Hepatocyte (in vitro differentiated cells): ENCODE results near the gene ASAP2.

Experiments used
- EZH2 ChIP-seq: fragments of 200-600 bp; sonication (generic); IDR thresholded peaks from 2 replicates; pipeline ENCODE4 v1.6.1; 2016; ENCODE audit warnings: antibody characterized with exemption, mild to moderate bottlenecking, borderline replicate concordance
- TF ChIP-seq, protein P1 (sequence below): fragments of 200-600 bp; sonication (generic); IDR thresholded peaks from 2 replicates; pipeline ENCODE4 v1.5.1; 2016; ENCODE audit warnings: antibody characterized with exemption, mild to moderate bottlenecking; ENCODE audit not compliant: poor library complexity

DNA sequence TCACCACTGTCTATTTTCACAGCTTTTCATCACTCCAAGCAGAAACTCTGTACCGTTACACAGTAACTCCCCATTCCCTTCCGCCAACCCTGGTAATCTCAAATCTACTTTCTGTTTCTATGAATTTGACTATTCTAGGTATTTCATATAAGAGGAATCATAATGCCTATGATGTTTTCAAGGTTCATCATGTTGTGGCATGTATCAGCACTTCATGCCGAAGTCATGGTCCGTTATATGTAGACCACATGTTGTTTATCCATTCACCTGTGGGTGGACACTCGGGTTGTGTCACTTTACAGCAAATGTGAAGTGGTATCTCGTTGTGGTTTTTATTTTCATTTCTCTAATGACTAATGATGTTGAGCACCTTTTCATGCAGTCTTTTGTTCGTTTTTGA is 238.5 kb downstream of the ASAP2 start:
- TF ChIP-seq, protein P1, sequence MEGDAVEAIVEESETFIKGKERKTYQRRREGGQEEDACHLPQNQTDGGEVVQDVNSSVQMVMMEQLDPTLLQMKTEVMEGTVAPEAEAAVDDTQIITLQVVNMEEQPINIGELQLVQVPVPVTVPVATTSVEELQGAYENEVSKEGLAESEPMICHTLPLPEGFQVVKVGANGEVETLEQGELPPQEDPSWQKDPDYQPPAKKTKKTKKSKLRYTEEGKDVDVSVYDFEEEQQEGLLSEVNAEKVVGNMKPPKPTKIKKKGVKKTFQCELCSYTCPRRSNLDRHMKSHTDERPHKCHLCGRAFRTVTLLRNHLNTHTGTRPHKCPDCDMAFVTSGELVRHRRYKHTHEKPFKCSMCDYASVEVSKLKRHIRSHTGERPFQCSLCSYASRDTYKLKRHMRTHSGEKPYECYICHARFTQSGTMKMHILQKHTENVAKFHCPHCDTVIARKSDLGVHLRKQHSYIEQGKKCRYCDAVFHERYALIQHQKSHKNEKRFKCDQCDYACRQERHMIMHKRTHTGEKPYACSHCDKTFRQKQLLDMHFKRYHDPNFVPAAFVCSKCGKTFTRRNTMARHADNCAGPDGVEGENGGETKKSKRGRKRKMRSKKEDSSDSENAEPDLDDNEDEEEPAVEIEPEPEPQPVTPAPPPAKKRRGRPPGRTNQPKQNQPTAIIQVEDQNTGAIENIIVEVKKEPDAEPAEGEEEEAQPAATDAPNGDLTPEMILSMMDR, result no peak
- TF ChIP-seq EZH2, result no peak
